ENCODE data around the gene PLEKHO2. TPM values are rescaled to one million over a fixed set of nuclear protein-coding genes. Genes with fewer than 3 reads are reported as not detected.

Gene PLEKHO2
- total and polyA plus RNA-seq, 10 of the 15 experiments (the other 5 are each of a cell fraction or from before 2014, with no cell fraction given), result 1.4 to 25.6 (median 20.5) TPM

DNA sequence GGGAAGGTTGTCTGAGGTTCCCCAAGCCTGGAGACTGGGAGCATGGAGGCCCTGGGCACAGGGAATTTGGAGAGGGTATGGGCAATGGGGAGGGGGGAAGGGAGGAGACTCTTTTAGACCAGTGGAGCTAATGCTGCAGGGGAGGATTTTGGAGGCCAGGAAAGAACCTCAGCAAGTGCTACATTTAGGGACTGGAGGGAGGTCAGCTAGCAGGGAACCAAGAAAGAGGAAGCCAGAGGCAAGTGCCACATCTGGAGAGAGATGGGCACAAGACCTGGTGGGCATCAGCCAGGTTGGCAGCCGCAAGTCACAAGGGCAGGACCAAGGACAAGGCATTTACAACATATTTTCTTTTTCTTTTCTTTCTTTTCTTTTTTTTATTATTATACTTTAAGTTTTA lies 20.7 kb downstream of the PLEKHO2 start:
- H3K27ac ChIP-seq (ENCODE audit: control insufficient read depth, insufficient read depth), result no peak overlapping the region
- H3K9ac ChIP-seq (ENCODE audit: control insufficient read depth, insufficient read depth, low read length), result no peak overlapping the region
- FAIRE-seq (no peak), DNase-seq (ENCODE audit: low read depth, low spot score) (no peak), ATAC-seq (no peak)
- no peak overlapping the region for H2AFZ ChIP-seq (ENCODE audit: control insufficient read depth, low read depth, low read length)
- ChIA-PET RAD21 (ENCODE audit: unreplicated experiment) (interaction anchor here (1.0 to 1.3 kb wide), 2 partner anchors 17 to 31 kb away, joined by 3 read pairs; no protein-coding TSS in a partner anchor), CTCF (interaction anchor here (1.3 kb wide), 1 partner anchor 13 kb away, joined by 4 read pairs; no protein-coding TSS in a partner anchor), POLR2A (interaction anchor here (1.1 to 1.7 kb wide), 2 partner anchors 16 to 22 kb away, joined by 3 to 4 read pairs; no protein-coding TSS in a partner anchor), SMC1A (ENCODE audit: uncharacterized antibody, unreplicated experiment) (interaction anchor here (0.9 to 8.5 kb wide), 5 partner anchors 11 to 38 kb away, joined by 3 to 51 read pairs (median 7); no protein-coding TSS in a partner anchor)
- H3K79me2 ChIP-seq (ENCODE audit: control insufficient read depth, insufficient read depth, low read length), result peaks cover 6% of the 10 kb centered on the region
- in situ Hi-C loops (cut with MboI), result no loop called here
- peaks cover 40 to 54% of the 10 kb centered on the region in 2 experiments for H3K36me3 ChIP-seq (ENCODE audit: control insufficient read depth in 2 of 2, insufficient read depth in 2 of 2, low read length in 1 of 2)
- no peak overlapping the region for H3K4me2 ChIP-seq (ENCODE audit: control insufficient read depth, insufficient read depth)
- H3K4me1 ChIP-seq (ENCODE audit: control insufficient read depth, insufficient read depth, low read length), result peaks cover 6% of the 10 kb centered on the region
- peaks cover 3% of the 10 kb centered on the region for H4K20me1 ChIP-seq (ENCODE audit: control insufficient read depth, insufficient read depth)
- WGBS (ENCODE audit: insufficient coverage, insufficient replicate concordance, low lambda C conversion rate, missing lambda C conversion rate), result 100% methylated on average over 1 of the region's 1 CpG
- H3K4me3 ChIP-seq, result no peak overlapping the region
- intact Hi-C loops (cut with micrococcal nuclease; ENCODE audit: unreplicated experiment), result no loop called here
- H3K27me3 ChIP-seq (replicated peaks in 1 of 2; ENCODE audit: control insufficient read depth in 2 of 2, insufficient read depth in 2 of 2, low read length in 1 of 2), result no peaks in the 10 kb centered on the region
- no peaks in the 10 kb centered on the region for H3K9me3 ChIP-seq (replicated peaks; ENCODE audit: control insufficient read depth, insufficient read depth, low read length)
- BruUV-seq (replicated peaks), result no TSS peak
- TF ChIP-seq FOS (IDR thresholded peaks at IDR 0.05; ENCODE audit: borderline replicate concordance, extremely low read depth, insufficient read length), result no peak
- TF ChIP-seq YY1 (IDR thresholded peaks at IDR 0.05; ENCODE audit: low read depth, low read length), result no peak
- TF ChIP-seq MXI1 (IDR thresholded peaks at IDR 0.05; ENCODE audit: low read depth, low read length), result no peak
- TF ChIP-seq, protein P1, sequence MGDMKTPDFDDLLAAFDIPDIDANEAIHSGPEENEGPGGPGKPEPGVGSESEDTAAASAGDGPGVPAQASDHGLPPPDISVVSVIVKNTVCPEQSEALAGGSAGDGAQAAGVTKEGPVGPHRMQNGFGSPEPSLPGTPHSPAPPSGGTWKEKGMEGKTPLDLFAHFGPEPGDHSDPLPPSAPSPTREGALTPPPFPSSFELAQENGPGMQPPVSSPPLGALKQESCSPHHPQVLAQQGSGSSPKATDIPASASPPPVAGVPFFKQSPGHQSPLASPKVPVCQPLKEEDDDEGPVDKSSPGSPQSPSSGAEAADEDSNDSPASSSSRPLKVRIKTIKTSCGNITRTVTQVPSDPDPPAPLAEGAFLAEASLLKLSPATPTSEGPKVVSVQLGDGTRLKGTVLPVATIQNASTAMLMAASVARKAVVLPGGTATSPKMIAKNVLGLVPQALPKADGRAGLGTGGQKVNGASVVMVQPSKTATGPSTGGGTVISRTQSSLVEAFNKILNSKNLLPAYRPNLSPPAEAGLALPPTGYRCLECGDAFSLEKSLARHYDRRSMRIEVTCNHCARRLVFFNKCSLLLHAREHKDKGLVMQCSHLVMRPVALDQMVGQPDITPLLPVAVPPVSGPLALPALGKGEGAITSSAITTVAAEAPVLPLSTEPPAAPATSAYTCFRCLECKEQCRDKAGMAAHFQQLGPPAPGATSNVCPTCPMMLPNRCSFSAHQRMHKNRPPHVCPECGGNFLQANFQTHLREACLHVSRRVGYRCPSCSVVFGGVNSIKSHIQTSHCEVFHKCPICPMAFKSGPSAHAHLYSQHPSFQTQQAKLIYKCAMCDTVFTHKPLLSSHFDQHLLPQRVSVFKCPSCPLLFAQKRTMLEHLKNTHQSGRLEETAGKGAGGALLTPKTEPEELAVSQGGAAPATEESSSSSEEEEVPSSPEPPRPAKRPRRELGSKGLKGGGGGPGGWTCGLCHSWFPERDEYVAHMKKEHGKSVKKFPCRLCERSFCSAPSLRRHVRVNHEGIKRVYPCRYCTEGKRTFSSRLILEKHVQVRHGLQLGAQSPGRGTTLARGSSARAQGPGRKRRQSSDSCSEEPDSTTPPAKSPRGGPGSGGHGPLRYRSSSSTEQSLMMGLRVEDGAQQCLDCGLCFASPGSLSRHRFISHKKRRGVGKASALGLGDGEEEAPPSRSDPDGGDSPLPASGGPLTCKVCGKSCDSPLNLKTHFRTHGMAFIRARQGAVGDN (IDR thresholded peaks at IDR 0.05), result no peak
- TF ChIP-seq NRF1 (conservative IDR thresholded peaks at IDR 0.05; ENCODE audit: low read depth, low read length), result no peak
- TF ChIP-seq, protein P2, sequence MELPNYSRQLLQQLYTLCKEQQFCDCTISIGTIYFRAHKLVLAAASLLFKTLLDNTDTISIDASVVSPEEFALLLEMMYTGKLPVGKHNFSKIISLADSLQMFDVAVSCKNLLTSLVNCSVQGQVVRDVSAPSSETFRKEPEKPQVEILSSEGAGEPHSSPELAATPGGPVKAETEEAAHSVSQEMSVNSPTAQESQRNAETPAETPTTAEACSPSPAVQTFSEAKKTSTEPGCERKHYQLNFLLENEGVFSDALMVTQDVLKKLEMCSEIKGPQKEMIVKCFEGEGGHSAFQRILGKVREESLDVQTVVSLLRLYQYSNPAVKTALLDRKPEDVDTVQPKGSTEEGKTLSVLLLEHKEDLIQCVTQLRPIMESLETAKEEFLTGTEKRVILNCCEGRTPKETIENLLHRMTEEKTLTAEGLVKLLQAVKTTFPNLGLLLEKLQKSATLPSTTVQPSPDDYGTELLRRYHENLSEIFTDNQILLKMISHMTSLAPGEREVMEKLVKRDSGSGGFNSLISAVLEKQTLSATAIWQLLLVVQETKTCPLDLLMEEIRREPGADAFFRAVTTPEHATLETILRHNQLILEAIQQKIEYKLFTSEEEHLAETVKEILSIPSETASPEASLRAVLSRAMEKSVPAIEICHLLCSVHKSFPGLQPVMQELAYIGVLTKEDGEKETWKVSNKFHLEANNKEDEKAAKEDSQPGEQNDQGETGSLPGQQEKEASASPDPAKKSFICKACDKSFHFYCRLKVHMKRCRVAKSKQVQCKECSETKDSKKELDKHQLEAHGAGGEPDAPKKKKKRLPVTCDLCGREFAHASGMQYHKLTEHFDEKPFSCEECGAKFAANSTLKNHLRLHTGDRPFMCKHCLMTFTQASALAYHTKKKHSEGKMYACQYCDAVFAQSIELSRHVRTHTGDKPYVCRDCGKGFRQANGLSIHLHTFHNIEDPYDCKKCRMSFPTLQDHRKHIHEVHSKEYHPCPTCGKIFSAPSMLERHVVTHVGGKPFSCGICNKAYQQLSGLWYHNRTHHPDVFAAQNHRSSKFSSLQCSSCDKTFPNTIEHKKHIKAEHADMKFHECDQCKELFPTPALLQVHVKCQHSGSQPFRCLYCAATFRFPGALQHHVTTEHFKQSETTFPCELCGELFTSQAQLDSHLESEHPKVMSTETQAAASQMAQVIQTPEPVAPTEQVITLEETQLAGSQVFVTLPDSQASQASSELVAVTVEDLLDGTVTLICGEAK (IDR thresholded peaks at IDR 0.05; ENCODE audit: borderline replicate concordance), result no peak
- no peak for TF ChIP-seq ETV6 (conservative IDR thresholded peaks at IDR 0.05 in 1 of 2, IDR thresholded peaks at IDR 0.05 in 1 of 2; ENCODE audit: borderline replicate concordance in 1 of 2, low read depth in 1 of 2)
- TF ChIP-seq, protein P3, sequence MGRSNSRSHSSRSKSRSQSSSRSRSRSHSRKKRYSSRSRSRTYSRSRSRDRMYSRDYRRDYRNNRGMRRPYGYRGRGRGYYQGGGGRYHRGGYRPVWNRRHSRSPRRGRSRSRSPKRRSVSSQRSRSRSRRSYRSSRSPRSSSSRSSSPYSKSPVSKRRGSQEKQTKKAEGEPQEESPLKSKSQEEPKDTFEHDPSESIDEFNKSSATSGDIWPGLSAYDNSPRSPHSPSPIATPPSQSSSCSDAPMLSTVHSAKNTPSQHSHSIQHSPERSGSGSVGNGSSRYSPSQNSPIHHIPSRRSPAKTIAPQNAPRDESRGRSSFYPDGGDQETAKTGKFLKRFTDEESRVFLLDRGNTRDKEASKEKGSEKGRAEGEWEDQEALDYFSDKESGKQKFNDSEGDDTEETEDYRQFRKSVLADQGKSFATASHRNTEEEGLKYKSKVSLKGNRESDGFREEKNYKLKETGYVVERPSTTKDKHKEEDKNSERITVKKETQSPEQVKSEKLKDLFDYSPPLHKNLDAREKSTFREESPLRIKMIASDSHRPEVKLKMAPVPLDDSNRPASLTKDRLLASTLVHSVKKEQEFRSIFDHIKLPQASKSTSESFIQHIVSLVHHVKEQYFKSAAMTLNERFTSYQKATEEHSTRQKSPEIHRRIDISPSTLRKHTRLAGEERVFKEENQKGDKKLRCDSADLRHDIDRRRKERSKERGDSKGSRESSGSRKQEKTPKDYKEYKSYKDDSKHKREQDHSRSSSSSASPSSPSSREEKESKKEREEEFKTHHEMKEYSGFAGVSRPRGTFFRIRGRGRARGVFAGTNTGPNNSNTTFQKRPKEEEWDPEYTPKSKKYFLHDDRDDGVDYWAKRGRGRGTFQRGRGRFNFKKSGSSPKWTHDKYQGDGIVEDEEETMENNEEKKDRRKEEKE (IDR thresholded peaks at IDR 0.05), result no peak
- no peak for TF ChIP-seq SMAD5 (IDR thresholded peaks at IDR 0.05; ENCODE audit: low read depth)
- no peak for TF ChIP-seq NR2C1 (IDR thresholded peaks at IDR 0.05)
- TF ChIP-seq SRF (IDR thresholded peaks at IDR 0.05; ENCODE audit: low read depth in 2 of 2, low read length in 2 of 2), result no peak
- no peak for TF ChIP-seq MEF2B (IDR thresholded peaks at IDR 0.05; ENCODE audit: partially characterized antibody, poor library complexity, severe bottlenecking)
